H1 (cell line): ENCODE data around the gene RRP1.

ENCODE experiments used
- EZH2 ChIP-seq: fragments of 200-600 bp; sonication (generic); IDR thresholded peaks from 2 replicates; pipeline ENCODE4 v1.7.1; 2012; ENCODE audit warnings: low read depth, mild to moderate bottlenecking, moderate library complexity, low read length, inconsistent platforms; ENCODE audit not compliant: severe bottlenecking
- FOSL1 ChIP-seq: IDR thresholded peaks from 2 replicates; pipeline ENCODE4 v1.6.1; 2011; ENCODE audit warnings: mild to moderate bottlenecking, low read depth, low read length, moderate library complexity; ENCODE audit not compliant: insufficient read depth
- HDAC6 ChIP-seq: IDR thresholded peaks from one replicate; pipeline ENCODE4 v1.7.1; 2012; ENCODE audit warnings: low read depth, mild to moderate bottlenecking, inconsistent platforms, low read length, moderate library complexity
- POLR2A ChIP-seq, 2 experiments: IDR thresholded peaks; 1 replicate in 1 of 2; 2 replicates in 1 of 2; pipeline ENCODE4 v1.6.1; 2011; ENCODE audit warnings: low read depth in 2 of 2, low read length in 2 of 2, mild to moderate bottlenecking in 2 of 2; ENCODE audit errors: control extremely low read depth in 1 of 2
- POLR2AphosphoS5 ChIP-seq: IDR thresholded peaks from 2 replicates; pipeline ENCODE4 v1.6.1; 2011; ENCODE audit warnings: low read depth, low read length
- RAD21 ChIP-seq, 2 experiments: IDR thresholded peaks in 1 of 2; conservative IDR thresholded peaks in 1 of 2; 2 replicates each; pipeline ENCODE4 v1.6.1; 2011; ENCODE audit warnings: low read depth in 2 of 2, low read length in 2 of 2, improper control_type of control experiment in 1 of 2, inconsistent platforms in 1 of 2, mild to moderate bottlenecking in 1 of 2, moderate library complexity in 1 of 2
- SRF ChIP-seq: IDR thresholded peaks from 2 replicates; pipeline ENCODE4 v1.6.1; 2011; ENCODE audit warnings: mild to moderate bottlenecking, low read depth, low read length, moderate library complexity
- TAF1 ChIP-seq: IDR thresholded peaks from 2 replicates; pipeline ENCODE4 v1.6.1; 2011; ENCODE audit warnings: mild to moderate bottlenecking, low read depth, low read length
- TAF7 ChIP-seq: optimal IDR thresholded peaks from 2 replicates; pipeline ENCODE3; 2011; ENCODE audit warnings: low read depth, mild to moderate bottlenecking, inconsistent platforms, low read length, moderate library complexity, borderline replicate concordance
- ZNF274 ChIP-seq: IDR thresholded peaks from 2 replicates; pipeline ENCODE4 v1.7.0; 2012; ENCODE audit warnings: low read length, borderline replicate concordance; ENCODE audit errors: extremely low read depth
- TF ChIP-seq, protein P1 (sequence below), 3 experiments: IDR thresholded peaks; 1 replicate in 2 of 3; 2 replicates in 1 of 3; pipeline versions ENCODE4 v1.5.1 to v1.6.1; 2011; ENCODE audit warnings: low read length in 3 of 3, mild to moderate bottlenecking in 3 of 3, inconsistent platforms in 2 of 3, low read depth in 1 of 3, moderate library complexity in 1 of 3; ENCODE audit not compliant: insufficient read depth in 1 of 3; ENCODE audit errors: control extremely low read depth in 1 of 3

DNA sequence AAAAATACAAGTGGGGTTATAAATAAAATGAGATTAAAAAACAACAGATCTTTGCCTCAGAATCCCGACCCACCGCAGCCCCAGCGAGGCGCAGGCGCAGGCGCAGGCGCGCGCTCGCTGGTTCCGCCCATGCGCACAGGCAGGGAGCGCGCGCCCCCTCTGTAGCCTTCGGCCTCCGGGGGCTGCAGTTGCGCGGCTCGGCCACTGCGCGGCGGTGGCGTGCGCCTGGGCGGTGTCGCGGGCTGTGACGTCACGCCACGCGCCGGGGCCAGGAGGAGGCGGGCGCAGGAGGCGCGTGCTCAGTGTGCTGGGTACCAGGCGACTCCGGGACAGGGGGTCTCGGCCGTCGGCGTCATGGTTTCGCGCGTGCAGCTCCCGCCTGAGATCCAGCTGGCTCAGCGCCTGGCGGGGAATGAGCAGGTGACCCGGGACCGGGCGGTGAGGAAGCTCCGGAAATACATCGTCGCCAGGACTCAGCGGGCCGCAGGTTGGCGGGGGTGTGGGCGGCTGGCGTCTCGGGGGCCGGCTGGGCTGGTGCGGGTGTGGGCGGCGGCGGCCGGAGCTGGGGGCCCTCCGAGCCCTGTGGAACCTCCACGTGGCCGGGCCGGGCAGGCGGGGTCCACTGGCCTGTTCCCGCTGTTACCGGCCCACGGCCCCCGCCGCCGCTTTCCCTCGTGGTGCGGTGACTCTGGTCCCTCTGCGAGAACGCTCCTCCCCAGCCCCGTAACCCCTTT is at the start of gene RRP1:
- peak; percentile 98 for TF ChIP-seq TAF7
- TF ChIP-seq POLR2AphosphoS5 = peak; percentile 91
- no peak for TF ChIP-seq EZH2
- TF ChIP-seq POLR2A (IDR thresholded peaks at IDR 0.05; ENCODE audit: control extremely low read depth in 1 of 2, low read depth in 2 of 2, low read length in 2 of 2) = peak; percentile 76 to 90
- TF ChIP-seq ZNF274 = no peak
- TF ChIP-seq, protein P1, sequence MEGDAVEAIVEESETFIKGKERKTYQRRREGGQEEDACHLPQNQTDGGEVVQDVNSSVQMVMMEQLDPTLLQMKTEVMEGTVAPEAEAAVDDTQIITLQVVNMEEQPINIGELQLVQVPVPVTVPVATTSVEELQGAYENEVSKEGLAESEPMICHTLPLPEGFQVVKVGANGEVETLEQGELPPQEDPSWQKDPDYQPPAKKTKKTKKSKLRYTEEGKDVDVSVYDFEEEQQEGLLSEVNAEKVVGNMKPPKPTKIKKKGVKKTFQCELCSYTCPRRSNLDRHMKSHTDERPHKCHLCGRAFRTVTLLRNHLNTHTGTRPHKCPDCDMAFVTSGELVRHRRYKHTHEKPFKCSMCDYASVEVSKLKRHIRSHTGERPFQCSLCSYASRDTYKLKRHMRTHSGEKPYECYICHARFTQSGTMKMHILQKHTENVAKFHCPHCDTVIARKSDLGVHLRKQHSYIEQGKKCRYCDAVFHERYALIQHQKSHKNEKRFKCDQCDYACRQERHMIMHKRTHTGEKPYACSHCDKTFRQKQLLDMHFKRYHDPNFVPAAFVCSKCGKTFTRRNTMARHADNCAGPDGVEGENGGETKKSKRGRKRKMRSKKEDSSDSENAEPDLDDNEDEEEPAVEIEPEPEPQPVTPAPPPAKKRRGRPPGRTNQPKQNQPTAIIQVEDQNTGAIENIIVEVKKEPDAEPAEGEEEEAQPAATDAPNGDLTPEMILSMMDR (IDR thresholded peaks at IDR 0.05; ENCODE audit: control extremely low read depth in 1 of 3, insufficient read depth in 1 of 3, low read depth in 1 of 3, low read length in 3 of 3) = peak; percentile 95 to 98 (median 97)
- peak; percentile 19 to 47; a peak in 2 of 4 replicates for TF ChIP-seq RAD21 (IDR thresholded peaks at IDR 0.05 in 1 of 2, conservative IDR thresholded peaks at IDR 0.05 in 1 of 2; ENCODE audit: low read depth in 2 of 2, low read length in 2 of 2)
- no peak for TF ChIP-seq FOSL1
- TF ChIP-seq HDAC6 = no peak
- peak; percentile 73 for TF ChIP-seq TAF1
- TF ChIP-seq SRF = peak; percentile 94
